ENCODE data around the gene PDCD1LG2.

Gene PDCD1LG2

DNA sequence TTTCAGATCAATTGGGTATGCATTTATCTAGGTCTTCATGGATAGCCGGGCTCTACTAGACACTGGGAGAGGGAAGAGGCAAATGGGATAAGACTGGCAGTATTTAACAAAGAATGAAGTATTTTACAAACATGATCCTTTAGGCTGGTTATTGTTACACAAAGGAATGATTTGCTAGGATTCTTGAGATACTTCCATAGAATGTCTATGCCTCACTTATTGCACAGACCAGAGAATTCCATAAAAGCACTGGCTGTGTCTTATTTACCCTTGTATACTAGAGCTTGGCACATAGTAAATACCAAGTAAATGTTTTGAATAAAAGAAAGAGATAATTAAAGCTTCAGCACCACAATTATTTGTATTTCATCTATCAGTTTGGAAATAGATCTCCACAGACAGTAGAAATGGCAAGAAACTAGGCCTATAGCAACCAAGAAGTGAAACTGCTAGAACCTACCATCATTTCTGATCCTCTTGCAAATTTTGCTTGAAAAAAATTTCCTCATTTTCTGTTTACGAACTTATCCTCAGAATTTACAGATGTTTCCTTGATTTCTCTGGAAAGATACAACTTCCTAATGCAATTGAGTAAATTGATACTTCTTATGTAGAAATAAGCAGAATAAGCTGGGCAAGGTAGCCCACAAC is 3.8 kb downstream of the PDCD1LG2 start:
- Histone ChIP-seq H3K27me3 (ENCODE audit: control insufficient read depth, insufficient read depth, low read length) (no peaks in the 10 kb centered on the region), H3K27ac (ENCODE audit: low read depth, low read length) (no peak overlapping the region), H3K9me3 (ENCODE audit: control insufficient read depth, insufficient read depth, low read length) (no peaks in the 10 kb centered on the region), H3K4me3 (ENCODE audit: low read depth, low read length) (no peak overlapping the region), H3K36me3 (ENCODE audit: control insufficient read depth, insufficient read depth, low read length) (no peaks in the 10 kb centered on the region), H3K9ac (ENCODE audit: low read depth, low read length) (no peak overlapping the region), H3K4me1 (ENCODE audit: control insufficient read depth, insufficient read depth, low read length) (peaks cover 13% of the 10 kb centered on the region)

DNA sequence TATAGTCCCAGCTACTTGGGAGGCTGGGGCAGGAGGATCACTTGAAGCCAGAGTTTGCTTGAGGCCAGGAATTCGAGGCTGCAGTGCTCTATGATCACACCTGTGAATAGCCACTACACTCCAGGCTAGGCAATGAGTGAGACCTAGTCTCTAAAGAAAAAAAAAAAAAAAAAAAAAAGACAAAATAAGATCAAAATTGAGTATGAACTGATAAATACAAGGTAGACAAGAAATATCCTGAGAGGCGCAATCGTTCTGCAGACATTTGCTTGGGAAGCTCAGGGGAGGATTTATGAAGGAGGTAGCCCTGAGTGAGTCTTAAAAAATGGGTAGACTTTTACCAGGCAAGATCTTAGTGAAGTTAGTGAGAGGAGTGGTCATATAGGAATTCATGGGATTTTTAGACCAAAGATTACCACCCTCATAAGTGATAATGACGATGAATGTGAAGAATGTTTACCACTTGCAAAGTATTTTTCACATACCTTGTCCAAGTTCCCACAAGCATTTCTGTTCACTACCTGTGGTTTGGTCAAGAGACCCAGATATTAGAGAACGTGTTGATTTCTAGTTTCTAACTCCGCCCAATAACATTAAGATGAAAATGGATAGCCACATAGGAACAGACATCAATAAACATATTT is 4.4 kb downstream of the PDCD1LG2 start:
- Histone ChIP-seq H3K4me3 (ENCODE audit: low read depth, low read length) (no peak overlapping the region), H3K27me3 (ENCODE audit: control insufficient read depth, insufficient read depth, low read length) (no peaks in the 10 kb centered on the region), H3K4me1 (ENCODE audit: control insufficient read depth, insufficient read depth, low read length) (peaks cover 19% of the 10 kb centered on the region), H3K27ac (ENCODE audit: low read depth, low read length) (no peak overlapping the region), H3K9ac (ENCODE audit: low read depth, low read length) (no peak overlapping the region), H3K9me3 (ENCODE audit: control insufficient read depth, insufficient read depth, low read length) (no peaks in the 10 kb centered on the region), H3K36me3 (ENCODE audit: control insufficient read depth, insufficient read depth, low read length) (no peaks in the 10 kb centered on the region)

DNA sequence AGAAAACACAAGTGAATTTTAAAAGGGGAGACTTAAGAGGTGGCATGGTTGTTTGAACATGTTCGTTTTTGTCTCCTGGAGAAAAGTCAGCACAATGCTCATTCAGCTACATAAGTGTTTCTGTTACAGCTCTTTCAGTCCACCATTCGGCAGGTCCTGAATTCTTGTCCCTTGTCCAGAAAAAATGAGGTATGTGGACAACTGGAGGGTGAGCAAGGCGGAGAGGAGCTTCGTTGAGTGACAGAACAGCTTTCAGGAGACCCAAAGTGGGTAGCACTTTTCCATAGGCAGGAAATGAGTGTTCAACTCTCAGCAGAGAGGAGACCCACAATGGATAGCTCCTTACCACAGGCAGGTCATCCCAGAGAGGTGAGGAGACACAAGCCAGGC is 4.9 kb downstream of the PDCD1LG2 start:
- Histone ChIP-seq H3K36me3 (ENCODE audit: control insufficient read depth, insufficient read depth, low read length) (no peaks in the 10 kb centered on the region), H3K27ac (ENCODE audit: low read depth, low read length) (no peak overlapping the region), H3K27me3 (ENCODE audit: control insufficient read depth, insufficient read depth, low read length) (no peaks in the 10 kb centered on the region), H3K4me1 (ENCODE audit: control insufficient read depth, insufficient read depth, low read length) (peaks cover 24% of the 10 kb centered on the region), H3K4me3 (ENCODE audit: low read depth, low read length) (no peak overlapping the region), H3K9ac (ENCODE audit: low read depth, low read length) (no peak overlapping the region), H3K9me3 (ENCODE audit: control insufficient read depth, insufficient read depth, low read length) (no peaks in the 10 kb centered on the region)

DNA sequence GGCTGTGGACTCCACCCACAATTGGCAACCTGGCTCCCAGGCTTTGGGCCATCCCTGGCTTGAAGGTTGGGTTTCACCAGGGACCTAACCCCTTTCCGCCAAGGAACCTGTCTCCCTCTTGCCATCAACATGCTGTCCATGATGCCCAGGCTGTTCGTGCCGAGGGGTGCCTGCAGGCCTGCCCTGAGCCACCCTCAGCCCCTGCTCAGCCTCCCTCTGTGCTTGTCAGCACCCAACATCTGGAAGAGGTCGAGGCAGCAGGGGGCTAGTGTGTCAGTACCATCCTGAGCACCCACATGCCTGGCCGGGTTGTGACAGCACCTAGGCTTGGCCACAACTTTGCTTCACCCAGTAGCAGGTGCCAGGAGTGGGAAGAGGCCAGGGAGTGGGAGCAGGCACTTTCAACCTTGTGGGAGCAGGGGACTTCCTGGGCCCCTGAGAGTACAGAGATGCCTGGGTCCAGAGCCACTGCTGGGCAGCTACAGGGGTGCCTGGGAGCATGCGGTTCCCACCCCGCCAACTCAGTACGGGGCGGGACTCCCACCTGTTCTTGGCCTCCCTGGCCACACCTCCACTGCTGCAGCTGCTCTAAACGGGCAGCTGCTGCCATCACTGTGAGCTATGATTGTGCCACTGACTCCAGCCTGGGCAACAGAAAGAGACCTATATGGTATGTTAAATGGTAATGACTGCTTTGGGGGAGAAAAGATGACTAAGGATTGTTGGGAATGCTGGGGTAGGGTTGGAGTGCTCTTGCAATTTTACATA is 6.3 kb downstream of the PDCD1LG2 start:
- no peak overlapping the region for H3K27ac ChIP-seq (ENCODE audit: low read depth, low read length)
- H3K4me3 ChIP-seq (ENCODE audit: low read depth, low read length): no peak overlapping the region
- H3K27me3 ChIP-seq (ENCODE audit: control insufficient read depth, insufficient read depth, low read length): no peaks in the 10 kb centered on the region
- no peaks in the 10 kb centered on the region for H3K9me3 ChIP-seq (ENCODE audit: control insufficient read depth, insufficient read depth, low read length)
- no peaks in the 10 kb centered on the region for H3K36me3 ChIP-seq (ENCODE audit: control insufficient read depth, insufficient read depth, low read length)
- H3K9ac ChIP-seq (ENCODE audit: low read depth, low read length): no peak overlapping the region
- H3K4me1 ChIP-seq (ENCODE audit: control insufficient read depth, insufficient read depth, low read length): peaks cover 24% of the 10 kb centered on the region

DNA sequence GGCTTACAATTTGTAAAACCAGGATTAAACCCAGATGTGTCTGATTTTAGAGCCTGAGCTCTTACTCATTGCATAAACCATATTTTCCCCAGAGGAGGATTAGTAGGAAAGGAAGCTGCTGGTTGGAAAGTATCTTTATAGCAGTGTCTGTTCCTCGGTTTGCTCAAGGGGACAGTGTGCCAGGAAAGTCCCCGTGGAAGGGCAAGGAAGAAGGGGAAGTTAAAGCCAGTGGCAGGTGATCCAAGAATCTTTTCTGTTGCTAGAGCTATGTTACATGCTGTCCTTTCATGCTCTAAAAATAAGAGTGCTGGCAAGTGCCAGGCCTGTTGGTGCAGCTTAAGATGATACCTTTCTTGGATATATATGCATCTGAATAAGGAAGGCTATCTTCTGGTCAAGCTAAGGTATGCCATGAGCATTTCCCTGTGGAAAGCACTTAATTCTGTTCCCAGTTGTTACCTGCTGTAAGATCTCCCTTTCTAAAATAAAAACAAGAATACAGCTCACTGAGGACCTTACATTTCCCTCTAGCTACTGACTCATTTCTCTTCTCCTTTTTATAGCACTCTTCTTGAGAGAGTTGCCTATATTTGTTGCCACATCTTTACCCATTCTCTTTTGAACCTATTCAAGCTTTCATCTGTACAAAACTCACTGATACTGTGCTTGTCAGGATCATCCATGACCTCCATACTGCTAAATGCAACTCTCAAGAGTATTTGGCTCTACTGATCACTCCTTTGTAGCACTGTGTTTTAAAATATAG is 8.0 kb downstream of the PDCD1LG2 start:
- peaks cover 24% of the 10 kb centered on the region for H3K4me1 ChIP-seq (ENCODE audit: control insufficient read depth, insufficient read depth, low read length)
- no peaks in the 10 kb centered on the region for H3K27me3 ChIP-seq (ENCODE audit: control insufficient read depth, insufficient read depth, low read length)
- H3K27ac ChIP-seq (ENCODE audit: low read depth, low read length): no peak overlapping the region
- no peak overlapping the region for H3K4me3 ChIP-seq (ENCODE audit: low read depth, low read length)
- no peaks in the 10 kb centered on the region for H3K36me3 ChIP-seq (ENCODE audit: control insufficient read depth, insufficient read depth, low read length)
- H3K9ac ChIP-seq (ENCODE audit: low read depth, low read length): no peak overlapping the region
- no peaks in the 10 kb centered on the region for H3K9me3 ChIP-seq (ENCODE audit: control insufficient read depth, insufficient read depth, low read length)

DNA sequence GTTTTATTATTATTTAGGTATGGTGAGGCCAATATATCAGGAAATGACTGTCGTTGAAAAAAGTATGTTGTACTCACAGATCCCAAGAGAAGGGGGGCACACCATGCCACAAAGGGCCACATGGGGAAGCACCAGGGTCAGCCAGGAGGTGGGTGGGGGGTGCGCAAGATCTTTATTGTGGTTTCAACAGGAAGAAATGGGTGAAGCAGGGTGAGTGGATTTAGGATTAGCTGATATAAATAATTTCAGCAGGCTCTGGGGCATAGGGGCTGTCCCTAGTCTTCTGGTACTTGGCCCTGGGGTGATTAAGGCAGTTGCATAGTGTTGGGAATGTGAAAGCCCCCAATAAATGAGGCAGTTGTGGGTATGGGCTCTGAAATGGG is 8.6 kb downstream of the PDCD1LG2 start:
- Histone ChIP-seq H3K9ac (ENCODE audit: low read depth, low read length) (no peak overlapping the region), H3K9me3 (ENCODE audit: control insufficient read depth, insufficient read depth, low read length) (no peaks in the 10 kb centered on the region), H3K36me3 (ENCODE audit: control insufficient read depth, insufficient read depth, low read length) (no peaks in the 10 kb centered on the region), H3K27me3 (ENCODE audit: control insufficient read depth, insufficient read depth, low read length) (no peaks in the 10 kb centered on the region), H3K4me3 (ENCODE audit: low read depth, low read length) (no peak overlapping the region), H3K27ac (ENCODE audit: low read depth, low read length) (no peak overlapping the region), H3K4me1 (ENCODE audit: control insufficient read depth, insufficient read depth, low read length) (peaks cover 24% of the 10 kb centered on the region)

DNA sequence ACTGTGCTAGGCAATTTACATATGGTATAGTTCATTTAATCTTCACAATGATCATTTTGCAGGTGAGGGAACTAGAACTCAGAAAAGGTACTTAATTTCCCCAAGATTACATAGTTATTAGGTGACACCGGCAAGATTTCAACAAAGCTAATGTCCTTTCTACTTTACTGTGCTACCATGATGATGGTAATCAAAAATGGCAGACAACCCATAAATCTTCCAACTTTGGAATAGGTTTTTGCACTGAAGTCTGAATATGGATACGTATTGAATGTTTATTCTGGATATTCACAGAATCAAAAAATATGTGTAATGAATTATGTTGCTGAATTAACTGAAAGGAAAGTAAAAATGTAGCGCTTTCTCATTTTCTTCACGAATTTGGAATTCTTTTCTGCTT is 13.8 kb downstream of the PDCD1LG2 start:
- H3K4me3 ChIP-seq (ENCODE audit: low read depth, low read length): no peak overlapping the region
- H3K9me3 ChIP-seq (ENCODE audit: control insufficient read depth, insufficient read depth, low read length): no peaks in the 10 kb centered on the region
- H3K27me3 ChIP-seq (ENCODE audit: control insufficient read depth, insufficient read depth, low read length): no peaks in the 10 kb centered on the region
- no peaks in the 10 kb centered on the region for H3K36me3 ChIP-seq (ENCODE audit: control insufficient read depth, insufficient read depth, low read length)
- H3K27ac ChIP-seq (ENCODE audit: low read depth, low read length): no peak overlapping the region
- peaks cover 12% of the 10 kb centered on the region for H3K4me1 ChIP-seq (ENCODE audit: control insufficient read depth, insufficient read depth, low read length)
- H3K9ac ChIP-seq (ENCODE audit: low read depth, low read length): no peak overlapping the region

DNA sequence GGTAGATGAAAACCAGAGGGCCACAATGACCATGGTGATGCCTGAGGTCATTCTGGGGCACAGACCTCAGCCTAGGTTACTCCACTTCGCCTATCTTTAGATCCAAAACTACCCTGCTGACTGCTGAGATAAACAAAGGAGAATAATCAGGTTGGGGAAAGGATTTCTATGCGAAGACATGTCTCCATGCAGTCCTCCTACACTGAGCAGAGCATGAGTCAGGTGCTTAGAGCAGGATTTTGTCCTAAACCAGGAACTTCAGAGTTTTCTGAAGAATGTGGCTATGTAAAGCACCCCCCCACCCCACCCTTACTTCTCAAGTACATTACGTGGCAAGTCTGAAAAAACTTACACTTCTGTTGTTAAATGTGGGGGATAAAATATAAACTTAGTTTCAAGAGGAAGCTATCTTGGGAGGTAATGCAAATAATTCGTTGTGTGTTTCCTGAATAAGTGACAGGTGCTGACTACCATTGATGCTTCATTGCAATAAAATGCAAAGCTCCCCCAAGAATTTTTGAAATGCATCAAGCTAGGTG is 19.4 kb downstream of the PDCD1LG2 start:
- H3K9ac ChIP-seq (ENCODE audit: low read depth, low read length): no peak overlapping the region
- no peak overlapping the region for H3K27ac ChIP-seq (ENCODE audit: low read depth, low read length)
- H3K9me3 ChIP-seq (ENCODE audit: control insufficient read depth, insufficient read depth, low read length): no peaks in the 10 kb centered on the region
- H3K4me3 ChIP-seq (ENCODE audit: low read depth, low read length): no peak overlapping the region
- peaks cover 18% of the 10 kb centered on the region for H3K4me1 ChIP-seq (ENCODE audit: control insufficient read depth, insufficient read depth, low read length)
- H3K27me3 ChIP-seq (ENCODE audit: control insufficient read depth, insufficient read depth, low read length): no peaks in the 10 kb centered on the region
- no peaks in the 10 kb centered on the region for H3K36me3 ChIP-seq (ENCODE audit: control insufficient read depth, insufficient read depth, low read length)

DNA sequence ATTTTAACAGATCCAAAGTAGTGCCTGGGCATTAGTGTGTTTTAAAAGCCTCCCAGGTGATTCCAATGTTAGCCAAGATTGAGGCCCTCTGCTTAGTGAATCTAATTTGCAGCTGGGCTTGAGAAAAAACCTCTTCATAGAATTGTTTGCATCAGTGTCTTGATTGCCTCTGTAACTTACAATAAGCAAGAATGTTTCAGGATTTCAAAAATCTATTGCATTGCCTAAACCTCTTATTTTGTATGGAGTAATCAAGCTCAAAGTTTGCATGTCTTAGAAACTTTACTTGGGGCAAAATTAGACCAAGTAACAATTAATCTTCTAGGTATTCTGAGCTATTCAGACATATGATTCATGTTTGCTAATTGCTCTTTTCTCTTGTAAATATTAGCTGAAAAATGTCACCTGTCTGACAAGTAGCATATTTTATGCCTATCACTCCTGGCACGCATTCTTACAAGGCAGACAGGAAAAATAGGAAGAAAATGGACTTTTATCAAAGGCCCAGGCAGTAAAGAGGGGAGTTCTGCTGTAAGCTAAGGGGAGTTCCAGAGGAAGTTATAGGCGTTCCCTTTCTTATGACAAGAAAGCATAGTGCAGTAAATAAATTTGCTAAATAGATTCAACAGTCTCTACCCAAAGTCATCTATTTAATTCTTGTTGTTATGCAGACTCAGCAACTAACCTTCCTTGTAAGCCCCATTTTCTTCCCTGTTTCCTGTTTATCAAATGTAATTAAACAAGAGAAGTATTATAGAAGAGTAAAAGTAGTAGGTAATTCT is 21.0 kb downstream of the PDCD1LG2 start:
- no peaks in the 10 kb centered on the region for H3K9me3 ChIP-seq (ENCODE audit: control insufficient read depth, insufficient read depth, low read length)
- peaks cover 19% of the 10 kb centered on the region for H3K4me1 ChIP-seq (ENCODE audit: control insufficient read depth, insufficient read depth, low read length)
- H3K36me3 ChIP-seq (ENCODE audit: control insufficient read depth, insufficient read depth, low read length): no peaks in the 10 kb centered on the region
- H3K4me3 ChIP-seq (ENCODE audit: low read depth, low read length): no peak overlapping the region
- no peak overlapping the region for H3K27ac ChIP-seq (ENCODE audit: low read depth, low read length)
- no peaks in the 10 kb centered on the region for H3K27me3 ChIP-seq (ENCODE audit: control insufficient read depth, insufficient read depth, low read length)
- H3K9ac ChIP-seq (ENCODE audit: low read depth, low read length): no peak overlapping the region

DNA sequence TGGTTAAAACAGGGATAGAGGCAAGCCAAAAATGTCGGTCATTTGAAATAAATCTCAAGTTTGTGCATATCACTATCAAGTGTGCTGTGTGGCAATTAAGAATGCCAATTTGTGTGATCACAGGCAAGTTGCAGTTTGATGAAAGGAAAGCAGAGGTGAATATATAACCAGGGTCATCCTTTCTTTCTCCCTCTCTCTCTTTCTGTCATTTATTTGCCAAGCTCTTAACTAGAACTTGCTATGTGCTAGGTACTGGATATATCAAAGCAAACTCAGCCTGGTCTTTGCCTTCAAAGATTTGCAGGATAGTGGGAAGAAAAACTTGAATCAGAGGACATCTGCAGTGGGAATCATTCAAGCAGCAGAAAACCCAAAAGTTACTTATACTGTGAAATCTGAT is 22.0 kb downstream of the PDCD1LG2 start:
- H3K9me3 ChIP-seq (ENCODE audit: control insufficient read depth, insufficient read depth, low read length): no peaks in the 10 kb centered on the region
- H3K36me3 ChIP-seq (ENCODE audit: control insufficient read depth, insufficient read depth, low read length): no peaks in the 10 kb centered on the region
- no peaks in the 10 kb centered on the region for H3K27me3 ChIP-seq (ENCODE audit: control insufficient read depth, insufficient read depth, low read length)
- no peak overlapping the region for H3K27ac ChIP-seq (ENCODE audit: low read depth, low read length)
- H3K9ac ChIP-seq (ENCODE audit: low read depth, low read length): no peak overlapping the region
- no peak overlapping the region for H3K4me3 ChIP-seq (ENCODE audit: low read depth, low read length)
- H3K4me1 ChIP-seq (ENCODE audit: control insufficient read depth, insufficient read depth, low read length): peaks cover 19% of the 10 kb centered on the region

Data from HUES48 (cell line).